GM21381 (cell line): Measurements from ENCODE around the gene MTHFD1L.

Experiments used
- ATAC-seq: cut with Tn5 transposase; IDR thresholded peaks from one replicate; pipeline ENCODE4 v1.9.1; 2021; ENCODE audit warnings: mild to moderate bottlenecking, moderate library complexity; ENCODE audit not compliant: unreplicated experiment

MTHFD1L gene

DNA sequence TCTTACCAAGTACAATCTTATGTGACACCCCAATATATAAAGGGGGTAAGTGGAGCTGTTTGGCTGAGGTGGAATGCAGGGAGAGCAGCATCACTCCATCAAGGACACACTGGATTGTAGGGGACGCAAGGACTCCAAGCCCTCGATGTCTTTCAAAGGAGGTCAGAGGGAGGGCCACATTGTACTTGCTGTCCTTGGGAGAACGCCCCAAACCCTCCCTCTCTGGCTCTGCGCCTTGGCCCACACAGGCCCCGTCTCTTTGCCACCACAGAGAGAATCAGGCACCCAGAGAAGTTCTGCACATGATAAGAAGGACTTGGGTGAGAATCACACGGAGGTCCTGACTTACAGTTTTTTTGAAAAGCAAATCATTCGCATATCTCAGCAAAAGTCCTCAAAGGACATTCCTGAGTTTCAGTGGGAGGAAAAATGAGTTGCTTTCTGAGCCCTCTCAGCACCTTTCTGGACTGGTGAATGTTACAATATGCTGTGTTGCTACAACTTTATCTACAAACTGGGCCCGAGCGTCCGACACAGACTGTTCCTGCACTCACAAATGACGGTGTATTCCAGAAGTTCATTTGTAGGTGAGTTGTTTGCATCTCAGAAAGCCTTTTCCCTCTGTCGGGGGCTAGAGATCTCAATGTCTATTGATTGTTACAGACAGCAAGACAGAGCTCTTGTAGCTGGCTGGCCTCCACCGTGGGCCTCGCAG is 281.8 kb downstream of the MTHFD1L start:
- ATAC-seq: no peak

DNA sequence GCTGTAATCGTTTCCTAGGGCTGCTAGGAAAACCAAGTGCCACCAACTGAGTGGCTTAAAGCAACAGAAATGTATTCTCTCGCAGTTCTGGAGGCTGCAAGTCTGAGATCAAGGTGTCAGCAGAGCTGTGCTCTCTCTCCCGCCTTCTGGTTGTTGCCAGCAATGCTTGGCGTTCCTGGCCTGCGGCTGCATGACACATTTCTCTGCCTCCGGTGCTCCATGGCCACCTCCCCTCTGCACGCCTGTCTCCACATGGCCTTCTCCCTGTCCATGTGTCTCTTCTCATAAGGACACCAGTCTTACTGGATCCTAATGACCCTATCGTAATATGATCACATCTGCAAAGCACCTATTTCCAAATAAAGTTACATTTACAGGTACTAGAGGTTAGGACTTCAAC is 282.6 kb downstream of the MTHFD1L start:
- ATAC-seq: no peak

DNA sequence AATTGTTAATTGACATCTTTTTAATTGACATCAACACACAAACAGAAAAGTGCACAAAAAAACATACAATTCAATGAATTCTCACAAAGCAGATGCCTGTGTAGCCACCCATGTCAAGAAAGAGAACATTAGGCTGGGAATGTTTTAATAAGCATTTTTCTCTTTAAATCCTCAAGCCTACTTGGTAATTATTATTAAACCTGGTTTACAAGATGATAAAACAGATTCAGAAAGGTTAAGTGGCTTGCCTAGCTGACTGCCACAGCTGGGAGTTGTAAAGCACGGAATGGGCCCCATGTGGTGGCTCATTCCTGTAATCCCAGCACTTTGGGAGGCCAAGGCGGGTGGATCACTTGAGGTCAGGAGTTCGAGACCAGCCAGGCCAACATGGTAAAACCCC is 284.3 kb downstream of the MTHFD1L start:
- ATAC-seq: no peak
